ENCODE results near the gene MYH11.

The MYH11 gene

DNA sequence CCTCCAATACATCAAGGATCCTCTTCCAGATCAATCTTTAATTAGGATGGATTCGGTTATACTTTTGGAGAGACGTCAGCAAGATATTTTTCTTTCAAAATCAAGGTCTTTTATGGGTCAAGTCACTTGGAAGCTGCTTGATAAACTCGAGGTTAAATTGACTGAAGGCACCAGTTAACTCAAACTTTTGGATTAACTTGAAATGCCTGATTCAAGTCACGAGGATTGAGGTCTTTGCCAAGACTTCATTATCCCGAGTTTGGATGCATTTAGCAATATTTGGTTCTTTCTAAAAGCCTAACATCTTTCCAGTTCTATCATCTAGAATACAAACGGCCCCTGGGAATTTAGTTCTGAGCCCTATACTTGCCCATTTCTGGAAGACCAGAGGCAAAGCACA is 82.9 kb downstream of the MYH11 start:
- TF ChIP-seq, protein P1, sequence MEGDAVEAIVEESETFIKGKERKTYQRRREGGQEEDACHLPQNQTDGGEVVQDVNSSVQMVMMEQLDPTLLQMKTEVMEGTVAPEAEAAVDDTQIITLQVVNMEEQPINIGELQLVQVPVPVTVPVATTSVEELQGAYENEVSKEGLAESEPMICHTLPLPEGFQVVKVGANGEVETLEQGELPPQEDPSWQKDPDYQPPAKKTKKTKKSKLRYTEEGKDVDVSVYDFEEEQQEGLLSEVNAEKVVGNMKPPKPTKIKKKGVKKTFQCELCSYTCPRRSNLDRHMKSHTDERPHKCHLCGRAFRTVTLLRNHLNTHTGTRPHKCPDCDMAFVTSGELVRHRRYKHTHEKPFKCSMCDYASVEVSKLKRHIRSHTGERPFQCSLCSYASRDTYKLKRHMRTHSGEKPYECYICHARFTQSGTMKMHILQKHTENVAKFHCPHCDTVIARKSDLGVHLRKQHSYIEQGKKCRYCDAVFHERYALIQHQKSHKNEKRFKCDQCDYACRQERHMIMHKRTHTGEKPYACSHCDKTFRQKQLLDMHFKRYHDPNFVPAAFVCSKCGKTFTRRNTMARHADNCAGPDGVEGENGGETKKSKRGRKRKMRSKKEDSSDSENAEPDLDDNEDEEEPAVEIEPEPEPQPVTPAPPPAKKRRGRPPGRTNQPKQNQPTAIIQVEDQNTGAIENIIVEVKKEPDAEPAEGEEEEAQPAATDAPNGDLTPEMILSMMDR (conservative IDR thresholded peaks at IDR 0.05): no peak
- H3K27ac ChIP-seq: no peak overlapping the region

- no peak overlapping the region for H3K27ac ChIP-seq
- TF ChIP-seq, protein P1 (conservative IDR thresholded peaks at IDR 0.05): no peak
These were observed 84.1 kb downstream of the MYH11 start for GRCh38 chr16:15772579-15773293.

DNA sequence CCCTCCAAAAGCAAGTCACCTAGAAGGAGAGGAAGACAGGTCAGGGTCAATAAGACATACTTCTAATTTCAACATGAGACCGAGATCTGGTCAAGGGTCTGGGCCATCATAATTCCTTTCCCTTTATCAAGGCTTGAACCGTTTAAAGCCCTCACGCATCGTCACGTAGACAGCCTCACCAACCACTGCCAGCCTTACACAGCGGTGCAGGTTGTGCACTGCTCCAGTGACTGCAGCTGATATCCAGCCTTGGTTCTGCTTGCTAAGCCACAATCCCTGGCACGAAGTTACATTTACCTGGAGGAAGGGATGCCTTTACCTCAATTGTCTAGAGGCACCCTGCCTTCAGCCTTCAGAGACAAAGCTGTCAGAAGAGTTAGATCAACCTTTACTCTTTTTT is 85.1 kb downstream of the MYH11 start:
- no peak overlapping the region for H3K27ac ChIP-seq

DNA sequence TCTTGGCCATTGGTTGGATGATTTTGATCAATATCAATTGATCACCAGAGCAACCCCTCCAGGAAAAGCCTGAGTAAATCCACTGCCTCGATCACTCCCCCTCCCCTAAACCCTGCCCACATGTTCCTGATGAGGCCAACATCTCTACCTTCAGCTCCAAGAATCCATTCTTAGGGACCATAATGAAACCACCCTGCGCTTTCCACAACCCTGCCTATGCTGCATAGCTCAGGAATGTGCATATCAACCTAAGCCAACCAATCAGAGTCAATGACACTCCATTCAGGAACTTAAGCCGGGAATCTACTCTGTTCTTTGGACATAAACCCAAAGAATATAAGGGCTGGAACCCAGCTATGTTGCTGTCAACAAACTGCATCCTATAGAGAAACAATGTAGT is 86.3 kb downstream of the MYH11 start:
- no peak overlapping the region for H3K27ac ChIP-seq
- TF ChIP-seq, protein P1 (conservative IDR thresholded peaks at IDR 0.05): no peak

More for the DNA sequence above, 85.1 kb downstream of the MYH11 start:
- TF ChIP-seq, protein P1 (conservative IDR thresholded peaks at IDR 0.05): no peak

DNA sequence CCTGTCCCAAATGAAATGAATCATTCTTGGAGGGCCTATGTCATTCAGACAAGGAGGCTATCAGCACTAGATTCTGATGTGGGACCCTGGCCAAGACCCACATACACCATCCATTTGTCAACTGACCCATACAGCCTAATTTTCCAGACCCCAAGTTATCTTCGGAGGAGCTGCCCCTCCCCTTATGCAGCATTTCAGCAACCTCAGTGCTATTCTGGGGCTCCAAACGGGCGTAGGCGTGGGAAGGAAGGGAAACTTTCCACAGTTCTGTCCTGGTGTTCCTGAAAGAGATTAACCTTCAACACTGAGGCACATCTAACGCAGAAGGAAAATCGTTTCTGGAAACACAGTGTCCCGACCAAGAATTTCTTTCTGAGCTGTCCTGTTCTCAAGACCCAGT is 86.7 kb downstream of the MYH11 start:
- TF ChIP-seq, protein P1 (conservative IDR thresholded peaks at IDR 0.05): no peak
- H3K27ac ChIP-seq: no peak overlapping the region

- H3K27ac ChIP-seq: no peak overlapping the region
- TF ChIP-seq, protein P1 (conservative IDR thresholded peaks at IDR 0.05): no peak
These were observed 87.6 kb downstream of the MYH11 start for GRCh38 chr16:15769239-15769638.

- H3K27ac ChIP-seq: no peak overlapping the region
- TF ChIP-seq, protein P1 (conservative IDR thresholded peaks at IDR 0.05): no peak
These were observed 88.6 kb downstream of the MYH11 start for GRCh38 chr16:15768201-15768600.
